Iris pigment epithelial cell (primary cell): ENCODE data around the gene FLT1.

Experiments used
- DNase-seq: peaks from one replicate; pipeline ENCODE4 v3.0.0-alpha.2; 2011; ENCODE audit warnings: low read depth

The FLT1 gene

GRCh38 chr13:28457521-28457920 lies 37.4 kb downstream of the FLT1 start:
- DNase-seq = no peak

DNA sequence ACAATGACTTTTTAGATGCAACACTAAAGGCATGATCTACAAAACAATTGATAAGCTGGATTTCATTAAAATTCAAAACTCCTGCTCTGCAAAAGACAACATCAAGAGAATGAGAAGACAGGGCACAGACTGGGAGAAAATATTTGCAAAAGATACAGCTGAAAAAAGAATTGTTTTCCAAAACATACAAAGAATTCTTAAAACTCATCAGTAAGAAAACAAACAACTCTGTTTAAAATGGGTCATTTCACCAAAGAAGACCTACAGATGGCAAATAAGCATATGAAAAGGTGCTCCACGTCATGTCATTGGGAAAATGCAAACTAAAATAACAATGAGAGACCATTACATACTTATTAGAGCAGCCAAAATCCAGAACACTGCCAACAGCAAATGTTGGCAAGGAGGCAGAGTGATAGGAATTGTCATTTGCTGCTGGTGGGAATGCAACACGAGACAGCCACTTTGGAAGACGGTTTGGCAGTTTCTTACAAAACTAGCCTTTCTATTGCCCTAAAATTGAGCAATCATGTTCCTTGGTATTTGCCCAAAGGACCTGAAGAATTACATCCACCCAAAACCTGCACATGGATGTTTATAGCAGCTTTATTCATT lies 39.2 kb downstream of the FLT1 start:
- no peak for DNase-seq

DNA sequence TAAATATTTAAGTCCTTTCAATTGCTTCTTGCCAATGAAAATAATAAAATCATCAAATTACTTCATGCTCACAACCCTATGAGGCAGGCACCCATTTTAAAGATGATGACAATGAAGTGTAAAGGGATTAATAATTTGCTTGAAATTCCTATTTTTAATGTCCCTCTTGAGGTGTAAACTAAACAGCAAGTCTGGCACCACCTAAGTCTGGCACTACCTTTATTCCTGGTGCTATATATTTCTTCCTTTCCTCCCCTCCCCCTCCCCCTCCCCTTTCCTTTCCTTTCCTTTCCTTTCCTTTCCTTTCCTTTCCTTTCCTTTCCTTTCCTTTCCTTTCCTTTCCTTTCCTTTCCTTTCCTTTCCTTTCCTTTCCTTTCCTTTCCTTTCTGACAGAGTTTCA lies 42.2 kb downstream of the FLT1 start:
- DNase-seq = no peak

DNA sequence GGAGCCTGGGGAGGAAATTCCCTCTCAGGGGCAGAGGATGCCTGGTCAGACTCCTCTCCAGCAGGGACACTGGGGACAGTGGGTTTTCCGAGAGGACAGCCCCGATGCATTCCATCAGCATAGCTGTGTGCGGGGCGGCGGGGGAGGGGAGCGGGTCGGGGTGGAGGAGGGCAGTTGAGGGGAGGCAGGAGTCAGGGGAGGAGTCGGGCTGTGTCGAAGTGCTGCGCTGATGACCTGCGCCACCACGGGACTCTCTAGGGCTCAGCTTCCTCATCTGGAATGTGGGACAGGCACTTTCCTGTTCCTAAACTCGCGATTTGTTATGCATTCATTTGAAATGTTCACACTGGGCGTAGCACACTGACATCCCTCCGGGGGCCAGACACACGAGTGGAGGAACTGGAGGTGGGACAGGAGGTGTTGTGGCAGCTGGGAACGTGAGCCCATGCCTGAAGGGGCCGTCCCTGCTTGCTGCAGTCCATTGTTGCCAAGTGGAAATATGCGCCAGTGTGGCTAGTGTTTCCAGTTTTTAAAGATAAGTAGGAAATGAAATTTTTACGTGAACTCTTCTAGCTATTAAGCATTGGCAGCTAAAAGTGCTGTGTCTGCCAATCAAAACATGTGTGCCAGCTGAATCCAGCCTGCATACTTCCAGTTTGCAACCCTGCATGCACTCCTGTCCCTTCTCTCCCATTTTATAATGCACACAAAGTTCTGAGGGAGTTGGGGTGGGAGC lies 43.3 kb downstream of the FLT1 start:
- no peak for DNase-seq

- DNase-seq = peak; percentile 72
These were observed 44.8 kb downstream of the FLT1 start for GRCh38 chr13:28449826-28450773.

GRCh38 chr13:28448651-28449358 lies 46.1 kb downstream of the FLT1 start:
- peak; percentile 53 for DNase-seq

DNA sequence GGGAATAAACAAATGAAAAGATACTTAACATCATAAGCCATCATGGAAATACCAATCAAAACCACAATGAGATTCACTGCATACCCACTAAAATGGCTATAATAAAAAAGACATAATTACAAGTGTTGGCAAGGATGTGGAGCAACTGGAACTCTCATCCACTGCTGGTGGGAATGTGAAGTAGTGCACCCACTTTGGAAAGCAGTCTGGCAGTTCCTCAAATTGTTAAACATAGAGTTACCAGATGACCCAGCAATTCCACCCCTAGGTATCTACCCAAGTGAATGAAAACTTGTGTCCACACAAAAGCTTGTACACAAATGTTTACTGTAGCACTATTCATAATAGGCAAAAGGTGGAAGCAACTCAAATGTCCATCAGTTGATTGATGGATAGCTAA lies 46.9 kb downstream of the FLT1 start:
- DNase-seq = no peak

GRCh38 chr13:28447206-28447605 lies 47.7 kb downstream of the FLT1 start:
- DNase-seq = no peak

GRCh38 chr13:28442839-28443238 lies 52.1 kb downstream of the FLT1 start:
- DNase-seq = no peak

GRCh38 chr13:28441529-28441928 lies 53.4 kb downstream of the FLT1 start:
- no peak for DNase-seq

DNA sequence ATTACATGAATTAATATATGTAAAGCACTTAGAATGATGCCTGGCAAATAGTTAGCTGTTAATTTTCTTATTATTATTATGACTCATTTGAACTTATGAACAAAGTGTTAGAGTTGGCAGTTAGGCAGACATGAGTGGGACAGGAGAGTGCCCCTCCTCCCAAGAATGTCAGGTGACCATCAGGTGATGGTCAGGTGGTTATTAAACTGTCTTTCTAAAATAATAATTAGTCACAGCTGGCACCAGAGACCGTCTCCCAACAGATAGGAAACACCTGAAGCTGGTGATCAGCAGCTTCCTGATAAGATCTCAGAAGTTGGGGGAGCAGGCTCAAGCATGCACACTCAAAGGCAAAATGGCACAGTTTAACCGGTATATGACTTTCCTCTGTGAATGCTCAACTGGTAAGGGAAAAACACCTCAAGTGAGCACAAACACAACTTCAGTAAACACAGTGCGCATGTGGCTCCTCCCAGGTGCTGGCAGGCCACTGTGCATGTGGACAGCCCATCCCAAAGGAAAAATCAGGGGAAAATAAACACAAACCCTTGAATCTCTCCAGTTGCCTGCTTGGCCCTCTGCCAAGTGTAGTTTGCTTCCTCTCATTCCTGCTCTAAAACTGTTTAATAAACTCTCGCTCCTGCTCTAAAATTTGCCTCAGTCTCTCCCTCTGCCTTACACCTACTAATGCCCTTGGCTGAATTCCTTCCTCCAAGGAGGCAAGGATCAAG lies 54.0 kb downstream of the FLT1 start:
- DNase-seq = no peak

GRCh38 chr13:28438598-28439334 lies 56.2 kb downstream of the FLT1 start:
- no peak for DNase-seq

DNA sequence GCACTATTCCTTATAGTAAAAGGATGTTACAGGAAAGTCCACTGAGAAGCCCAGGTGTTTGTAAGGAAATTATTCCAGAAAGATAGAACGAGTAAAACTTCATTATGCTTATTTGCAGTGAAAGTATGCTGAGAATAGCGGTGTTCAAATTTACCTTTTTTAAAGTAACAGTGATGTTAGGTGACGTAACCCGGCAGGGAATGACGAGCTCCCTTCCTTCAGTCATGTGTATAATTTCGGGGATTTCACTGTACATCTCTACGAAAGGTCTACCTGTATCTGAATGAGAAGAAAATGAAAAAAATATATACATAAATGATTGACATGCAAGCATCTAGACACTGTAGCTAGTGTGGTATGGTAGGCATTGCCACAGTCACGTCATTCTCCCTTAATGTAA lies 56.9 kb downstream of the FLT1 start:
- DNase-seq = no peak

- no peak for DNase-seq
These were observed 59.0 kb downstream of the FLT1 start for GRCh38 chr13:28435917-28436316.

DNA sequence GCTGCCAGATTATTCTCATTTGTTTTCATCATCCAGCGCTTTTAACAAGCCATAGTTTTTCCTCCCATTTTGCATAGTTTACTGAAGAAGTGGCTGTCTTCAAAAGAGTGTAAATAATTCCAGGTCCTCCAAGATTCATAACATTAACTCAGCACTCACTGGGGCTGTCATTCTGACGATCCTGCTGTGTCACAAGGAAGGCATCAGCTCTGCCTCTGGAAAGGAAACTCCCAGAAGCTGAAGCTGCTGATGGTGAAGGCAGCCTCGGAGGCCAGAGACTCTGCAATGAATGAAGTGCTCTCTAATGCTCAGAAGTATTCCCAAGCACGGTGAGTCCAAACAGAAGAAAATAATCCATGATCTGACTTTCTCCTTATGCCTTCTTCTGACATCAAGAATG lies 60.0 kb downstream of the FLT1 start:
- no peak for DNase-seq

- no peak for DNase-seq
These were observed 61.9 kb downstream of the FLT1 start for GRCh38 chr13:28432816-28433560.

- peak; percentile 77 for DNase-seq
These were observed 65.1 kb downstream of the FLT1 start for GRCh38 chr13:28429685-28430290.

GRCh38 chr13:28429096-28429495 lies 65.8 kb downstream of the FLT1 start:
- no peak for DNase-seq

DNA sequence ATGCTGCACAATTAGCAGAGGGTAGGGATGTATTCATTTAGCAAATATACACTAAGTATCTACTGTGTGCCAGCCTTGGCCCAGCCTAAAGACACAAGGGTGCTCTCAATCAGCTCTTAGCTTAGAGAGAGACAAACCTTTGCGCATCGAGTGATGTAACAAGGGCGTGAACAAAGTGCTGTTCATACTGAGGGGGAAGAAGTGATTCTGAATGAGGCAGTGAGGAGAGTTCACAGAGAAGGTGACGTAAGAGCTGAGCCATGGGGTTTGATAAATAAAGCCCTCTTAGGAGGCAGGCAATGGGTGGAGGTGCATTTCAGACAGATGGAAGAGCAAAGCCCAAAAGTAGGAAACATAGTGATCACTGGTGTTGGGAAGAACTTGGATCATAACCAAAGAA lies 68.5 kb downstream of the FLT1 start:
- no peak for DNase-seq

DNA sequence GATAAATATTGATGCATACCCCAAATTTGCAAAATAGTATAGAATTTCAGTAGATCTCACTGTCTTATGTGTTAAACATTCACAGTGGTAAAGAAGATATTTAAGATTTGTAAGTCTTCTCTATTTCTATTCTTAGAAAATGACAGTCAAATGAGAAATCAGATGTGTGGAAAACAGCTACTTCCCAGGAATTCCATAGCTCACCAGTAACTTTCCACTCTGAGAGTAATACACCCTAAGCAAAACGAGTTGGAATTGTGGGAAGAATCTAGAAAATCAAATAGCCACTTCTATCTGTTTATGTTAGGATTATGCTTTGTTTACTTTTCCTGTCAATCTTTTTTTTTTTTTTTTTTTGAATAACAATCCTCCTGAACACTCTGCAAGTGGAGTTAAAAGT lies 69.1 kb downstream of the FLT1 start:
- no peak for DNase-seq
